Ishikawa (cell line): ENCODE data around the gene TM2D3.

Experiments
- CEBPB ChIP-seq: IDR thresholded peaks from 2 replicates; pipeline ENCODE4 v1.6.1; 2012
- CREB1 ChIP-seq: IDR thresholded peaks from 2 replicates; pipeline ENCODE4 v1.6.1; 2012; ENCODE audit warnings: low read depth
- EGR1 ChIP-seq: IDR thresholded peaks from 2 replicates; pipeline ENCODE4 v1.6.1; 2012
- EP300 ChIP-seq: IDR thresholded peaks from 2 replicates; pipeline ENCODE4 v1.6.1; 2012; ENCODE audit warnings: borderline replicate concordance
- FOXM1 ChIP-seq: IDR thresholded peaks from 2 replicates; pipeline ENCODE4 v1.6.1; 2012; ENCODE audit warnings: low read depth, borderline replicate concordance
- RAD21 ChIP-seq: IDR thresholded peaks from 2 replicates; pipeline ENCODE4 v1.6.1; 2012; ENCODE audit warnings: low read depth
- TAF1 ChIP-seq: IDR thresholded peaks from 2 replicates; pipeline ENCODE4 v1.6.1; 2012; ENCODE audit warnings: low read depth, mild to moderate bottlenecking
- TEAD4 ChIP-seq: IDR thresholded peaks from 2 replicates; pipeline ENCODE4 v1.6.1; 2012
- YY1 ChIP-seq: IDR thresholded peaks from 2 replicates; pipeline ENCODE4 v1.6.1; 2012; ENCODE audit warnings: low read depth
- TF ChIP-seq, protein P1 (sequence below): IDR thresholded peaks from 2 replicates; pipeline ENCODE4 v1.6.1; 2012
- TF ChIP-seq, protein P2 (sequence below): IDR thresholded peaks from 2 replicates; pipeline ENCODE4 v1.6.1; 2012

DNA sequence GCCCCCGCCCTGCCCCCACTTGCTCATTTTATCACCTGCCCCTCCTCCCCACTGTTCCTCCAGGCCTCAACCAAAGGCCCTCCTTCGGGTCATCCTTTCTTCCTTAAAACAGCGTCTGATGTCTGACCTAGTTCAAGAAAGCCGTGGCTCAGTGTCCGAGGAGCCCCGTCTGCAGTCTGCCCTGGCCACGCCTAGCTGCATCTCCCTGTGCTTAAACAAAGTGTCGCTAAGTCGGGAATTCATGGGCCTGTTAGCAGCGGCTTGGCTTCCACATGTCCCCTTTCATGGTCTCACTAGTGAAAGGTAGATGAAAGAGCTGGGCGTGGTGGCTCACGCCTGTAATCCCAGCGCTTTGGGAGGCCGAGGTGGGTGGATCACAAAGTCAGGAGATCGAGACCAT is 41.2 kb downstream of the TM2D3 start:
- no peak for TF ChIP-seq TEAD4
- TF ChIP-seq CEBPB = no peak
- no peak for TF ChIP-seq EP300
- TF ChIP-seq FOXM1 = no peak
- no peak for TF ChIP-seq TAF1
- TF ChIP-seq CREB1 = no peak
- no peak for TF ChIP-seq RAD21
- TF ChIP-seq, protein P1, sequence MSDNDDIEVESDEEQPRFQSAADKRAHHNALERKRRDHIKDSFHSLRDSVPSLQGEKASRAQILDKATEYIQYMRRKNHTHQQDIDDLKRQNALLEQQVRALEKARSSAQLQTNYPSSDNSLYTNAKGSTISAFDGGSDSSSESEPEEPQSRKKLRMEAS = no peak
- TF ChIP-seq, protein P2, sequence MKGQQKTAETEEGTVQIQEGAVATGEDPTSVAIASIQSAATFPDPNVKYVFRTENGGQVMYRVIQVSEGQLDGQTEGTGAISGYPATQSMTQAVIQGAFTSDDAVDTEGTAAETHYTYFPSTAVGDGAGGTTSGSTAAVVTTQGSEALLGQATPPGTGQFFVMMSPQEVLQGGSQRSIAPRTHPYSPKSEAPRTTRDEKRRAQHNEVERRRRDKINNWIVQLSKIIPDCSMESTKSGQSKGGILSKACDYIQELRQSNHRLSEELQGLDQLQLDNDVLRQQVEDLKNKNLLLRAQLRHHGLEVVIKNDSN = no peak
- no peak for TF ChIP-seq EGR1
- TF ChIP-seq YY1 = no peak
